GM21360 (cell line): ENCODE data around the gene IMP4.

Experiments
- ATAC-seq: cut with Tn5 transposase; IDR thresholded peaks from one replicate; pipeline ENCODE4 v1.9.1; 2021; ENCODE audit warnings: mild to moderate bottlenecking, moderate library complexity; ENCODE audit not compliant: unreplicated experiment

The IMP4 gene

GRCh38 chr2:130355578-130356431, 13.1 kb downstream of the IMP4 start, which contains the start of gene PTPN18:
Gene PTPN18 (plus strand): TSS chr2:130356056. CDS start chr2:130356108, 52 bp downstream.
- ATAC-seq, result peak; percentile 88

- ATAC-seq, result no peak
Measured at GRCh38 chr2:130357864-130358263, 15.2 kb downstream of the IMP4 start.

- ATAC-seq, result no peak
Measured at GRCh38 chr2:130358420-130359350, 16.0 kb downstream of the IMP4 start.

DNA sequence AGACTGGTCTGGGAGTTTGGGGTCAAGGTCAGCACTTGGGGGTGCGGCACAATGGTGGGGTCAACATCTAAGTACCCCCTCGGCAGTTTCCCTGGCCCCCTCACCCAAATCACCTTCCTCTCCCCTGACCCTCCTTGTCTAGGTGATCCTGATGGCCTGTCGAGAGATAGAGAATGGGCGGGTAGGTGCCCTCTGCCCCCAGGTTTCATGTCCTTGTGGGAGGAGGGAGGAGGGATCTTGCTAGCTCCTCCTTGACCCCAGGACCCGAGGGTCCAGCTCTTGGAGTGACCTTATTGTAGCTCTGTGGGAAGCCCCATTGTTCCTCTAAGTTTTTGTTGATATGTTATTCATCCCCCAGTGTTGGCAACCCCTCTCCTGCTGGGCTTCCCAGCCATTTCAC, 16.8 kb downstream of the IMP4 start:
- no peak for ATAC-seq

DNA sequence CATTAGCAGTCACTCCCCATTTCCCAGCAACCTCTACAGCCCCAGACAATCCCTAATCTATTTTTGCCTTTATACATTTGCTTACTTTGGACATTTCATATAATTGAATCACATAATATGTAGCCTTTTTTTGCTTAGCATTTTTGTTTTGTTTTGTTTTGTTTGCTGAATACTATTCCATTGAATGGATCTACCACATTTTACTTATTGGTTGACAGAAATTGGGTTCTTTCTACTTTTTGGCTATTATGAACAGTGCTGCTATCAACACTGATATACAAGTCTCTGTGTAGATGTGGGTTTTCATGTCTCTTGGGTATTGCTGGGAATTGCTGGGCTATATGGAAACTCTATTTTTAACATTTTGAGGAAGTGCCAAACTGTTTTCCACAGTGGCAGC, 20.8 kb downstream of the IMP4 start:
- no peak for ATAC-seq

- no peak for ATAC-seq
Measured at GRCh38 chr2:130365075-130365474, 22.4 kb downstream of the IMP4 start.

GRCh38 chr2:130365963-130366362, 23.3 kb downstream of the IMP4 start:
- ATAC-seq, result no peak

DNA sequence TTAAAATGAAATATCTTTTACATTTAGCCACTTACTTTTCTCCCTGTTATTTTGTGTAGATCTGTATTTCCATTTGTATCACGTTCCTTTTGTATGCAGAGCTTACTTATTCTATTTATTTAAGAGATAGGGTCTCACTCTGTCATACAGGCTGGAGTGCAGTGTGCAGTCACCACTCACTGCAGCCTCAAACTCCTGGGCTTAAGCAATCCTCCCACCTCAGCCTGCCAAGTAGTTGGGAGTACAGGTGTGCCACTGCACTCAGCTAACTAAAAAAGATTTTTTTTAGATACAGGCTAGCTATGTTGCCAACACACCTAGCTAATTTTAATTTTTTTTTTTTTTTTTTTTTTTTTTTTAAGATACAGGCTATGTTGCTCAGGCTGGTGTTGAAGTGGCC, 24.0 kb downstream of the IMP4 start:
- ATAC-seq, result no peak

DNA sequence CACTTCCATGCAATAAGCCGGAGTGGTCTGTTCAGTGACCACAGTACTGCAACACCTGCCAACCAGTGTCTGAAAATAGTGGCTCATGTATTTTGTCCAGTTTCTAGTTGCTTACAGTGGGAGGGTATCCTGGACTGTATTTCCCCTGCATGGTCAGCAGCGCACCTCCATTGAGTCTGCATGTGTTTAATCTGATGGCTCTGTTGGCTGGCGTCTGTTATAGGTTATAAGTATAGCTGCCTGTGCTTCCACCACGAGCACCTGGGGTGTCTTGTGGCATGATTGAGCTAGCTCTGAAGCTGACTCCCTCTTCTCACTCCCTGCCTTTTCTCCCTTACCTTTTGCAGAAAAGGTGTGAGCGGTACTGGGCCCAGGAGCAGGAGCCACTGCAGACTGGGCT, 26.1 kb downstream of the IMP4 start:
- ATAC-seq, result no peak

GRCh38 chr2:130369311-130369964, 26.7 kb downstream of the IMP4 start:
- ATAC-seq, result no peak

GRCh38 chr2:130369965-130370341, 27.3 kb downstream of the IMP4 start:
- ATAC-seq, result no peak

DNA sequence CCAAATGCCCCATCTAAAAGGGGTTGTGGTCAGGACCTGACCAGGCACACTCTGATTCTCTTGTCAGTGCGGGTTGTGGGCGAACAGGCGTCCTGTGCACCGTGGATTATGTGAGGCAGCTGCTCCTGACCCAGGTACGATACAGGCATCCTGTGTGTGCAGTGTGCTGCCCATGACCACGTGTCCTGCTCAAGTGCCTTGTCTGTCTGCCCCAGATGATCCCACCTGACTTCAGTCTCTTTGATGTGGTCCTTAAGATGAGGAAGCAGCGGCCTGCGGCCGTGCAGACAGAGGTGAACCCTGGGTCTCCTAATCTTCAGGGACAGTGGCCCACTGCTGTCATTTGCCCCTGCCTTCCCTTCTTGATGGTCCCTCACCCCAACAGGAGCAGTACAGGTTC, 27.8 kb downstream of the IMP4 start:
- peak; percentile 33 for ATAC-seq

- ATAC-seq, result peak; percentile 22
Measured at GRCh38 chr2:130371723-130372054, 29.0 kb downstream of the IMP4 start.

GRCh38 chr2:130372055-130372832, 29.5 kb downstream of the IMP4 start:
- peak; percentile 55 for ATAC-seq

- ATAC-seq, result no peak
Measured at GRCh38 chr2:130372833-130373807, 30.4 kb downstream of the IMP4 start.

GRCh38 chr2:130373808-130374365, 31.2 kb downstream of the IMP4 start:
- no peak for ATAC-seq

- no peak for ATAC-seq
Measured at GRCh38 chr2:130374587-130375290, 32.0 kb downstream of the IMP4 start.
